GM21423 (cell line): ENCODE results near the gene ITPRIPL1.
"Not testable (repeated sequence)": the region's sequence is repeated elsewhere in the genome, so short reads cannot be mapped to it uniquely, and the experiment has no call there.

Experiments used
- ATAC-seq: cut with Tn5 transposase; IDR thresholded peaks from one replicate; pipeline ENCODE4 v1.9.1; 2021; ENCODE audit warnings: mild to moderate bottlenecking, moderate library complexity; ENCODE audit not compliant: unreplicated experiment

Gene ITPRIPL1, protein sequence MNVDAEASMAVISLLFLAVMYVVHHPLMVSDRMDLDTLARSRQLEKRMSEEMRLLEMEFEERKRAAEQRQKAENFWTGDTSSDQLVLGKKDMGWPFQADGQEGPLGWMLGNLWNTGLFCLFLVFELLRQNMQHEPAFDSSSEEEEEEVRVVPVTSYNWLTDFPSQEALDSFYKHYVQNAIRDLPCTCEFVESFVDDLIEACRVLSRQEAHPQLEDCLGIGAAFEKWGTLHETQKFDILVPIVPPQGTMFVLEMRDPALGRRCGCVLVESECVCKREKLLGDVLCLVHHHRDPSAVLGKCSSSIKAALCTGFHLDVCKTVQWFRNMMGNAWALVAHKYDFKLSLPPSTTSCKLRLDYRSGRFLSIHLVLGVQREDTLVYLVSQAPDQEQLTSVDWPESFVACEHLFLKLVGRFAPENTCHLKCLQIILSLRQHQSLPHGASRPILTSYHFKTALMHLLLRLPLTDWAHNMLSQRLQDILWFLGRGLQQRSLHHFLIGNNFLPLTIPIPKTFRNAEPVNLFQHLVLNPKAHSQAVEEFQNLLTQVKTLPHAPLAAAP

GRCh38 chr2:96325041-96325883 is at the start of gene ITPRIPL1:
Gene ITPRIPL1, plus strand, starts transcription at chr2:96325317. Its CDS starts 523 bp downstream, at chr2:96325840.
- no peak for ATAC-seq

GRCh38 chr2:96276787-96277499 is 48.2 kb upstream of the ITPRIPL1 start:
- ATAC-seq: no peak

GRCh38 chr2:96287273-96287856 is 37.8 kb upstream of the ITPRIPL1 start:
- ATAC-seq: no peak

DNA sequence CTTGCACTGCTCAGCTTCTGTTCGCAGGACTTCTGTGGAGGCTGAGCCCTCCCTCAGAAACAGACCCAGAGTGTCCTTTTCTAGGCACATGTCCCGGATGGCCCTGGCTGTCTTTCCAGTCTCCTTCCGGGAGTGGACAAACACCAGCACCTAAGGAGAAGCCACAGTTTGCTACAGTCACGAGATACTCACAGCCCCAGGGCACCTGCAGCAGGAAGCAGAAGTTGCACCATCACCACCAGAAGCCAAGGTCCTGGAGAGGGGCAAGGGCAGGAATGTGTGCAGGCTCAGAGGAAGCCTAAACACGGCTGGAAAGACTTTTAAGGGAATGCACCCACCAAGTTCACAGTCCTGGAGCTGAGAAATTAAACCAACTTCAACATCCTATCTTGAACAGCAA is 33.4 kb upstream of the ITPRIPL1 start:
- no peak for ATAC-seq

DNA sequence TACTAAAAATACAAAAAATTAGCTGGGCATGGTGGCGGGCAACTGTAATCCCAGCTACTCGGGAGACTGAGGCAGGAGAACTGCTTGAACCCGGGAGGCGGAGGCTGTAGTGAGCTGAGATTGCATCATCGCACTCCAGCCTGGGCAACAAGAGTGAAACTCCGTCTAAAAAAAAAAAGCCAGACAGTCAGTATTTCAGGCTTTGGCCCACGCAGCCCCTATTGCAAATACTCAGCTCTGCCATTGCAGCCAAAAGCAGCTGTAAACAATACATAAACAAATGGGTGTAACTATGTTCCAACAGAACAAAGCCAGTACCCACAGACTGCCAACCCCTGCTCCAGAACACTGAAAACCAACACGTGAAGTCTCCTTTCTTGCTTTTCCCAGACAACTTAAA is 30.8 kb upstream of the ITPRIPL1 start:
- not testable (repeated sequence) for ATAC-seq

GRCh38 chr2:96296925-96297324 is 28.2 kb upstream of the ITPRIPL1 start:
- no peak for ATAC-seq

DNA sequence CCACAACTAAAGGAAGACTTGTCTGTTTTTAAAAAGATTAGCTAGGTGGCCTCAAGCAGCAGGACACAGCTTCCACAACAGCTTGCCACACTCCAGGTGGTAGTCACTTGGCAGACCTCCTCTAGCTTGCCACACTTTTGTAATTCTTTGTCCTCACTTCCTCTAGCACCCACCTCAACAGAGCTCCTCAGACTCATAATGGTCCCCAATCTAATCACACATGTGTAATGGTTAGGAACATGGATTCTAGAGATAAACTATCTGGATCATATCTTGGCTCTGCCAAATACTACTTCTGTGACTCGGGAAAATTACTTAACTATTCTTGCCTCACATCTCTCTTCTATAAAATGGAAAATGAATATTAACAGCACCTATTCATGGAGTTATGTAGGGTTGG is 23.3 kb upstream of the ITPRIPL1 start:
- ATAC-seq: no peak

- ATAC-seq: no peak
These were observed 20.5 kb upstream of the ITPRIPL1 start for GRCh38 chr2:96304606-96305005.

GRCh38 chr2:96305091-96305978 is 19.8 kb upstream of the ITPRIPL1 start, which contains the start of gene SNRNP200:
Gene SNRNP200, minus strand, starts transcription at chr2:96305546. Its CDS starts 109 bp downstream, at chr2:96305437.
- ATAC-seq: peak; percentile 94

GRCh38 chr2:96305979-96306308 is 19.2 kb upstream of the ITPRIPL1 start:
- no peak for ATAC-seq

DNA sequence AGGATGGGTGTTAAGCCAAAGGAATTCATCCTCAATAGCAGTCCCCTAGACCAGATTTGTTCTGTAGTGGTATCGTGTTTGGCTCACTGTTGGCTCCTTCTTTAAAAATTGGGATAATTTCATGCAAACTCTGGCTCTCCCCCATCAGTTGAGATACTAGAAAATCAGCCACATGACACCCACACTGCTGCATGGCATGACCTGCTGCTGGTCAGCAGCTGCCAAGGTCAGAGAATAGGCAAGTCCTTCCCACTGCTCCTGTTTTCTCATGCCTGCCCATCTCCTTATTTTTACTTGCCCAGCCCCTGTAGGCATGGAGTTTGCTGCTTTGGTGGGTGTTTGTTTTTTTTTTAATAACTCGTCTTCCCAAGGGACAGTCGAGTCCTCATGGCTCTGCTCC is 18.7 kb upstream of the ITPRIPL1 start:
- no peak for ATAC-seq

GRCh38 chr2:96308248-96308647 is 16.9 kb upstream of the ITPRIPL1 start:
- no peak for ATAC-seq

GRCh38 chr2:96315005-96315399 is 10.1 kb upstream of the ITPRIPL1 start:
- ATAC-seq: no peak

DNA sequence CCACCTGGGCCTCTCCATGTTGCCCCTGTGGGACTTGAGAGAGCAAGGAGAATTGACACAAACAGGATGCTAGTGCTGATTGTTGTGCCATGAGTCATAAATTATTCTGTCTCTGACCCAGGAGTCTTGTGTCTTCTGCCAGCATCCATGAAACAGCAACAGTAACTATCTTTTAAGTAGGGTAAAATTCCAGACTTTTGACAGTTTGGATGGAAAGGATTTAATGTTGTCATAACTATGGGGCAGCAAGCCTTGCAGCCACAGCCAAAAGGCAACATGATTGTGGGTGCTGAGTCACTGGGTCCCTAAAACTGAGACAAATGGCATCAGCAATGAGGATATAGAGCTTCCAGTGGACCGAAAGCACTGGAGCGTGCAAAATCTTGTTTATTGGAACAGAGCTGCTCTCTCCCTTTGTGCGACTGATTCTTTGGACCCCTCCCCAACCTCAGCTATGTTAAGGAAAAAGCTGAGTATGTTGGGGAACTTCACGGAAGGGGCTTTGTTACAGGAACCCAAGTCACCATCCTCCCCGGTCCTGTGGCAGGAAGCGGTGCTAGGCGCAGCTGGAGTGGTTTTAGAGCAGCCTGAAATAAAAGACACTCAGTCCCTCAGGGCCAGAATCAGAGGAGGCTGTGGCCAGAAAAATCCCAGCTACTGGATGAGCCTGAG is 9.6 kb upstream of the ITPRIPL1 start:
- ATAC-seq: peak; percentile 58

DNA sequence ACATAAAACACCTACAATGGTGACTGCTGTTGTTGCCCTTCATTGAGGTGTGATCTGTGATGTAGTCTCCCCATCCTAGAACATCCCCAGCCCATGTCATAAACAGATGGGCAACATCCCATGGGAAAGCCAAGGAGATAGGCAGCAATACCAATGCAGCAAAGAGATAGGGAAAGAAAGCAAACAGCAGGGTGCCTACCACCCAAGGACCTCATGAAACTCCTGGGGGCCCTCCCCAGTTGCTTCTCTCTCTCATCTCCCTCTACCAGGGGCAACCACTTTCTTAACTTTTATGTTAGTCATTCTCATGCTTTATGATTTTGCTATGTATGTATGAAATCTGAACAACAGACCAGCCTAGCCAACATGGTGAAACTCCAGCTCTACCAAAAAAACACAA is 8.1 kb upstream of the ITPRIPL1 start:
- ATAC-seq: no peak

DNA sequence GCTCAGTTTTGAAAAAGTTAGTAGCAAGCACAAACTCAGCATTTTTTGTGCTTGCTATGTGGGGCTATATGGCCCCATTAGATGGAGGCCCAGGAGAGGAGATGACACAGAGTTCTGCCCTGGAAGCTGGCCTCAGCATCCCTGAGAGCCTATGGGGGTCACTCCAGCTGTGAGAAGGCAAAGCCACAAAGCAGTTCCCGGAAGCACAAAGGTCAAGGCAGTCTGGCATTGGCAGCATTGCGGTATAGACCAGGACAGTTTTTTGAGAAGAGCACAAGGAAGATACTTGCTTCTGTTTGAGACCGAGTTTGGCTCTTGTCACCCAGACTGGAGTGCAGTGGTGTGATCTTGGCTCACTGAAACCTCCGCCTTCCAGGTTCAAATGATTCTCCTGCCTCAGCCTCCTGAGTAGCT is 7.5 kb upstream of the ITPRIPL1 start:
- ATAC-seq: no peak

DNA sequence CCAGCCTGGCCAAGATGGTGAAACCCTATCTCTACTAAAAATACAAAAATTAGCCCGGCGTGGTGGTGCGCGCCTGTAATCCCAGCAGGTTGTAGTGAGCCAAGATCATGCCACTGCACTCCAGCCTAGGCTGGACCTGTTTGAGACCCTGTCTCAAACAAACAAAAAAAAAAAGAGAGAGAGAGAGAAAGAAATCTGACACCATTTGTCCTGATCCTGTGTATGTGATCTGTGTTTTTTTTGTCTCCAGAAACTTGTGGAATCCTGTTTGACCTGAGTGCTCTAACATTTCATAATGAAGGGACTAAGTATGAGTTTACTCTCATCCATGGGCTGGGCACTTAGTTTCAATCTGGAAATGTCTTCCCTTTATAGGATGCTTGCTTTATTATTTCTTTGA is 6.4 kb upstream of the ITPRIPL1 start:
- no peak for ATAC-seq

- ATAC-seq: no peak
These were observed 5.7 kb upstream of the ITPRIPL1 start for GRCh38 chr2:96319396-96319795.

DNA sequence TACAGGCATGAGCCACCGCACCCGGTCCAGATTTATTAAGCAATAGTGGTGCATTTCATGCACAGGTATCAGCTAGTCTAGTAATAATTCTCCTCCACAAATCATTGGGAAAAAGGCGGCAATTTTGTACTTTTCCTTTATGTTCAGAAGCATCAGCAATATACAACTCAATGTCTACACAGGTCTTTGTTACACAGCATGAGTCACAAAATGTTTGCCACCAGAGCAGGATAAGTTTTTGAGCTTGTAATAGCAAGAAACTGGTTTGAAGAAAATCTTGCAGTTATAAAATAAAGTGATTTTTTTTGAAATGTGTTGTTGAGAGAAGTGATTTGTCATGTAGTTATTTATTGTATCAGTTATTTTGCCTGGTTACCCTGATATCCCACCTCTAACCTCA is 4.8 kb upstream of the ITPRIPL1 start:
- no peak for ATAC-seq
